ENCODE data around the gene KCNJ9. TPM values are rescaled to one million over a fixed set of nuclear protein-coding genes. Genes with fewer than 3 reads are reported as not detected.
"Not testable (repeated sequence)": the region's sequence is repeated elsewhere in the genome, so short reads cannot be mapped to it uniquely, and the experiment has no call there.

KCNJ9 gene
- total RNA-seq, 2 donors from 2014 or later, result 0.05 TPM; not detected in 1

- no peak for DNase-seq
- Mint-ChIP-seq H3K36me3 (ENCODE audit: insufficient read depth in 2 of 2) (no peaks in the 10 kb centered on the region), H3K27me3 (ENCODE audit: low read depth) (peaks cover 15% of the 10 kb centered on the region), H3K27ac (no peak overlapping the region), H3K4me3 (no peak overlapping the region), H3K9me3 (no peaks in the 10 kb centered on the region), H3K4me1 (ENCODE audit: low read depth) (no peaks in the 10 kb centered on the region)
- no peak for ATAC-seq (replicated peaks in 1 of 2)
Observed at GRCh38 chr1:160120797-160121196, 39.5 kb downstream of the KCNJ9 start.

GRCh38 chr1:160121388-160121787, 40.0 kb downstream of the KCNJ9 start:
- Mint-ChIP-seq H3K27ac (no peak overlapping the region), H3K9me3 (no peaks in the 10 kb centered on the region), H3K4me1 (ENCODE audit: low read depth) (no peaks in the 10 kb centered on the region), H3K4me3 (no peak overlapping the region), H3K36me3 (ENCODE audit: insufficient read depth in 2 of 2) (no peaks in the 10 kb centered on the region), H3K27me3 (ENCODE audit: low read depth) (peaks cover 15% of the 10 kb centered on the region)
- ATAC-seq (replicated peaks in 1 of 2), result no peak
- DNase-seq, result no peak

GRCh38 chr1:160122978-160123495, 41.7 kb downstream of the KCNJ9 start:
- H3K9me3 Mint-ChIP-seq, result no peaks in the 10 kb centered on the region
- H3K27me3 Mint-ChIP-seq (ENCODE audit: low read depth), result peaks cover 8% of the 10 kb centered on the region
- H3K27ac Mint-ChIP-seq, result no peak overlapping the region
- no peaks in the 10 kb centered on the region for H3K4me1 Mint-ChIP-seq (ENCODE audit: low read depth)
- ATAC-seq (replicated peaks in 1 of 2) (no peak), DNase-seq (no peak)
- no peaks in the 10 kb centered on the region for H3K36me3 Mint-ChIP-seq (ENCODE audit: insufficient read depth in 2 of 2)
- H3K4me3 Mint-ChIP-seq, result no peak overlapping the region

DNA sequence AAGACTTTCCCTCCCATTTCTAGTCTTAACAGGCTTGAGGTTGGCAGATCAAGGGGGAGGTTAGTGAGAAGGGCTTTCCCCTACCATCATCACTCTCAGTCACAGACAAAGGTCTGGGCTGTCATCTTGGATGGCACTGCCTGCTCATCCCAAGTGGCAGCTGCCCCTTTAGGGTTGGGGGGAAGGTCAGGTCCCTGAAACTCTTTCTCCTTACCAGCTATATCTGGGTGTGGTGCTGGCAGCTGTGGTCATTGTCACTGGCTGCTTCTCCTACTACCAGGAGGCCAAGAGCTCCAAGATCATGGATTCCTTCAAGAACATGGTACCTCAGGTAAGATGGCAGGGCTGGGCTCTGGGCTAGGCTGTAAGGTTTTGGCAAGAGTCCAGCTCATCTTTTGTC, 42.4 kb downstream of the KCNJ9 start:
- Mint-ChIP-seq H3K4me1 (ENCODE audit: low read depth) (no peaks in the 10 kb centered on the region), H3K27me3 (ENCODE audit: low read depth) (peaks cover under 1% of the 10 kb centered on the region), H3K9me3 (no peaks in the 10 kb centered on the region), H3K27ac (no peak overlapping the region), H3K4me3 (no peak overlapping the region), H3K36me3 (ENCODE audit: insufficient read depth in 2 of 2) (no peaks in the 10 kb centered on the region)
- ATAC-seq (replicated peaks in 1 of 2) (no peak), DNase-seq (no peak)

GRCh38 chr1:160124705-160125478, 43.6 kb downstream of the KCNJ9 start:
- Mint-ChIP-seq H3K27me3 (ENCODE audit: low read depth) (no peaks in the 10 kb centered on the region), H3K36me3 (ENCODE audit: insufficient read depth in 2 of 2) (no peaks in the 10 kb centered on the region), H3K9me3 (no peaks in the 10 kb centered on the region), H3K4me3 (no peak overlapping the region), H3K4me1 (ENCODE audit: low read depth) (no peaks in the 10 kb centered on the region), H3K27ac (no peak overlapping the region)
- ATAC-seq (replicated peaks in 1 of 2) (peak in 1 of 2 donors; percentile 21), DNase-seq (no peak)

DNA sequence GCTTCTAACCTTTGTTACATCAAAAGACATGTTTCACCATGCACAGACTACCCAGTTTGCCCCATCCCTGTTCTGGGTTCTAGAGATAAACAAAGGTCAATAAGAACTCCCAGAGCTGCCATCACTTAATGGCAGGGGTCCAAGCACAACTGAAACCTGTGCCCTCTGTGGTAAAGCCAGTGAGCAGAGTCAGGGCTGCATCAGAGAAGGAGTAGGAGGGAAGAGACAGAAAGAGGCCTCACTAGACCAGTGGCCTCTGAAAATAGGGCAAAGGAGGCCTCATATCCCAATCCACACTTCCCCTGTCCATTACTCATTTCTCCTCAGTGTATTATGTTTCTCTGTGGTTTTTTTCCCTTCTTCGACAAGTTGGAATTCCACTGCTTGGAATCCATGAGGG, 44.4 kb downstream of the KCNJ9 start:
- ATAC-seq (replicated peaks in 1 of 2), result no peak
- Mint-ChIP-seq H3K4me3 (no peak overlapping the region), H3K4me1 (ENCODE audit: low read depth) (no peaks in the 10 kb centered on the region), H3K27ac (no peak overlapping the region), H3K36me3 (ENCODE audit: insufficient read depth in 2 of 2) (no peaks in the 10 kb centered on the region), H3K27me3 (ENCODE audit: low read depth) (peaks cover 2% of the 10 kb centered on the region), H3K9me3 (no peaks in the 10 kb centered on the region)
- DNase-seq, result no peak

- not testable (repeated sequence) for H3K36me3 Mint-ChIP-seq (ENCODE audit: insufficient read depth in 2 of 2); H3K4me3 Mint-ChIP-seq; H3K4me1 Mint-ChIP-seq (ENCODE audit: low read depth); H3K27me3 Mint-ChIP-seq (ENCODE audit: low read depth); ATAC-seq (replicated peaks in 1 of 2); DNase-seq; H3K9me3 Mint-ChIP-seq; H3K27ac Mint-ChIP-seq
Observed at GRCh38 chr1:160126342-160126741, 45.0 kb downstream of the KCNJ9 start.

GRCh38 chr1:160127381-160127780, 46.0 kb downstream of the KCNJ9 start:
- no peaks in the 10 kb centered on the region for H3K9me3 Mint-ChIP-seq
- no peak overlapping the region for H3K27ac Mint-ChIP-seq
- no peak overlapping the region for H3K4me3 Mint-ChIP-seq
- no peaks in the 10 kb centered on the region for H3K36me3 Mint-ChIP-seq (ENCODE audit: insufficient read depth in 2 of 2)
- ATAC-seq (replicated peaks in 1 of 2) (no peak), DNase-seq (no peak)
- H3K4me1 Mint-ChIP-seq (ENCODE audit: low read depth), result no peaks in the 10 kb centered on the region
- peaks cover 15% of the 10 kb centered on the region for H3K27me3 Mint-ChIP-seq (ENCODE audit: low read depth)

- Mint-ChIP-seq H3K4me1 (ENCODE audit: low read depth) (no peaks in the 10 kb centered on the region), H3K27me3 (ENCODE audit: low read depth) (peaks cover 21% of the 10 kb centered on the region), H3K4me3 (no peak overlapping the region), H3K36me3 (ENCODE audit: insufficient read depth in 2 of 2) (no peaks in the 10 kb centered on the region), H3K27ac (no peak overlapping the region), H3K9me3 (no peaks in the 10 kb centered on the region)
- DNase-seq (no peak), ATAC-seq (replicated peaks in 1 of 2) (no peak)
Observed at GRCh38 chr1:160127865-160128523, 46.7 kb downstream of the KCNJ9 start.

- H3K27ac Mint-ChIP-seq, result no peak overlapping the region
- no peaks in the 10 kb centered on the region for H3K9me3 Mint-ChIP-seq
- peaks cover 23% of the 10 kb centered on the region for H3K27me3 Mint-ChIP-seq (ENCODE audit: low read depth)
- no peak for ATAC-seq (replicated peaks in 1 of 2)
- no peaks in the 10 kb centered on the region for H3K4me1 Mint-ChIP-seq (ENCODE audit: low read depth)
- H3K4me3 Mint-ChIP-seq, result no peak overlapping the region
- H3K36me3 Mint-ChIP-seq (ENCODE audit: insufficient read depth in 2 of 2), result no peaks in the 10 kb centered on the region
- no peak for DNase-seq
Observed at GRCh38 chr1:160128636-160129035, 47.3 kb downstream of the KCNJ9 start.

DNA sequence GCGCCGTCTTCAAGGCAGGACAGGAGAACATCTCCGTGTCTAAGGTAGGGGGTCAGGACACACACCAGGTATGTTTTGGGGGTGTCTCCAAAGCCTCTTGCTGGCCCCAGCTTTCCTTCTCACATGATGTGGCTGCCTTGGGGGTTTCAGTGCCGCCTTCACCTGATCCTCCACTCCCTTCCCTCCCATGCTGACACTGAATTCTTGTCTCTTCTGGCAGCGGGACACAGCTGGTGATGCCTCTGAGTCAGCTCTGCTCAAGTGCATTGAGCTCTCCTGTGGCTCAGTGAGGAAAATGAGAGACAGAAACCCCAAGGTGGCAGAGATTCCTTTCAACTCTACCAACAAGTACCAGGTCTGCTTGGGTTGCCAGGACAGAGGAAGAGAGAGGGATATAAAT, 47.7 kb downstream of the KCNJ9 start:
- no peaks in the 10 kb centered on the region for H3K4me1 Mint-ChIP-seq (ENCODE audit: low read depth)
- H3K9me3 Mint-ChIP-seq, result no peaks in the 10 kb centered on the region
- H3K36me3 Mint-ChIP-seq (ENCODE audit: insufficient read depth in 2 of 2), result no peaks in the 10 kb centered on the region
- no peak overlapping the region for H3K27ac Mint-ChIP-seq
- DNase-seq (no peak), ATAC-seq (replicated peaks in 1 of 2) (no peak)
- no peak overlapping the region for H3K4me3 Mint-ChIP-seq
- peaks cover 28% of the 10 kb centered on the region for H3K27me3 Mint-ChIP-seq (ENCODE audit: low read depth)

DNA sequence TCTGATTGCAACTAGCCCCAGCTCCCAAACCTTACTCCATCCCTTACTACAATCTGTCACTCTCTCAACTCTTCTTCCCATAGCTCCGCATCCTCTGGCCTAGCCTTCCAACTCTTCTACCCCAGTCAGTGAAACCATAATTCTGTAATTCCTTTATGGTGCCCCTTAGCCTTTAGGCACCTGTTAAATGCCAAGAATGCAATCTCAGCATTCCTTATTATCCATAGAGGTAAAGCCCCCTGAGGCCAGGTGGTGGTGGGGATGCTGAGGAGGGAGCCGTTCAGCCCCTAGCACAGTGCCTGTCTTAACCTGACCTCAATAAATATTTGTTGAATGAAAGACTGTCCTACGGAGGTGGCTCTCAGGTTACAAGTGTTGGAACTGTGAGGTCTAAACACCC, 48.2 kb downstream of the KCNJ9 start:
- H3K27me3 Mint-ChIP-seq (ENCODE audit: low read depth), result peaks cover 30% of the 10 kb centered on the region
- H3K4me3 Mint-ChIP-seq, result no peak overlapping the region
- no peak overlapping the region for H3K27ac Mint-ChIP-seq
- DNase-seq (no peak), ATAC-seq (replicated peaks in 1 of 2) (no peak)
- no peaks in the 10 kb centered on the region for H3K9me3 Mint-ChIP-seq
- no peaks in the 10 kb centered on the region for H3K4me1 Mint-ChIP-seq (ENCODE audit: low read depth)
- no peaks in the 10 kb centered on the region for H3K36me3 Mint-ChIP-seq (ENCODE audit: insufficient read depth in 2 of 2)

DNA sequence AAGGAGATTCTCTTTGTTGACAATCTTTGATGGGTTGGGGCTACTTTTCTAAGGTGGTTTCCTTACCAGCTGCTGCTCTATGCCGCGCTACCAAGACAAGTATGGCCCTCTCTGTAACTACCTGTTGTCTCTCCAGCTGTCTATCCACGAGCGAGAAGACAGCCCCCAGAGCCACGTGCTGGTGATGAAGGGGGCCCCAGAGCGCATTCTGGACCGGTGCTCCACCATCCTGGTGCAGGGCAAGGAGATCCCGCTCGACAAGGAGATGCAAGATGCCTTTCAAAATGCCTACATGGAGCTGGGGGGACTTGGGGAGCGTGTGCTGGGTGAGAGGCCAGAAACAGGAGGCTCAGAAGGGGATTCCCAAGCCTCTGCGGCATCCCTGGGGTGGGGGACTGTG, 48.6 kb downstream of the KCNJ9 start:
- no peaks in the 10 kb centered on the region for H3K36me3 Mint-ChIP-seq (ENCODE audit: insufficient read depth in 2 of 2)
- no peaks in the 10 kb centered on the region for H3K4me1 Mint-ChIP-seq (ENCODE audit: low read depth)
- H3K27me3 Mint-ChIP-seq (ENCODE audit: low read depth), result peaks cover 30% of the 10 kb centered on the region
- no peak overlapping the region for H3K4me3 Mint-ChIP-seq
- H3K9me3 Mint-ChIP-seq, result no peaks in the 10 kb centered on the region
- no peak for ATAC-seq (replicated peaks in 1 of 2)
- H3K27ac Mint-ChIP-seq, result no peak overlapping the region
- DNase-seq, result no peak

Measured in activated T-cell treated with anti-CD3 and anti-CD28 coated beads, Interleukin-2, amount 50 U/mL, for 72 hours (primary cell).